ENCODE results near the gene CLPTM1L.

DNA sequence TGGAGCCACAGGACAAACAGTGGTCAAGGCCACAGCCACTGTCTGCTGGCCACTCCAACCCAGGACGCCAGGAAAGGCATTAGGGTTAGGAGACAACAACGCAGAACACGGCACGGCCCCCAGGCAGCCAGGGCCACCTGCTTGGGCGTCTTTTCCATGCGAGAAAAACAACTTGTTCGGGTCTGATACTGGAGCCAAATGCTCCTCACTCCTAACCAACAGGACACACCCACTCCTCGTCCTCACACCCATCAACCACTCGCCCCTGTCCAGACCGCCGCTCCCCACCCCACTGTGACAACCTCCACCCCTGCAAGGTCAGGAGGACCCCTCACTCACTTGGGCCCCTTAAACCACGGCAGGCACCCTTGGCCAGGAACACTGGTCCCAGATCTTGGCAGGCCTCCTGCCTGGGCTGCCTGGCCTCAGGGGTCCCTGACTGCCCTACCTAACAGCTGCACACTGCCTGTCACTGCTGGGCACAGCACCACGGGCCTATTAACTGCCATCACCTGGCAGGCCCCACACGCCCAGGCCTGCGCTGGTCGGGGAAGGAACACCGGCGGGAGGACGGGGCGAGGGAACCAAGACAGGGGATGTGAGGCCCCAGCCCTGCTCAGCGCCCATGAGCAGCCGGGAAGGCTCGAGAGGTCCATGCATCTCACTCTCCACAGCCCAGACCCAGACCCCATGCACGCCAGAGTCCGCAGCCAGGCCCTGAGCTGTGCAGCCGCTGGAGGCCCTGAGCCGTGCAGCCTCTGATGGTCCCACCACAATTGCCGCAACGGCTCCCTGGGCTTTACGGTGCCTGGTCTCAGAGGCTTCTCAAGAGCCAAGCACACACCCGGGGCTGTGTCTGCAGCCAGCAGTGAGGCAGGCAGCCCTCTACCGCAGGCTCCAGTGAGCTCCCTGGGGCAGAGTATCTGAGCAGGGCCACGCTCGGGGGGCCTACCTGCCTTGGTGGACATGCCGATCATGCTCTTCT lies 13.8 kb downstream of the CLPTM1L start:
- no peak for TF ChIP-seq CTCF (IDR thresholded peaks at IDR 0.05)
- TF ChIP-seq POLR2A (IDR thresholded peaks at IDR 0.05), result no peak
- no peak for TF ChIP-seq EP300 (IDR thresholded peaks at IDR 0.05)
- TF ChIP-seq POLR2AphosphoS5 (IDR thresholded peaks at IDR 0.05), result peak in 1 of 3 donors; percentile 5

Data from stomach (tissue), 4 donors.